LNCaP clone FGC (cell line): ENCODE measurements around the gene TP53RK.

Experiments
- DNase-seq: peaks from one replicate; pipeline ENCODE4 v3.0.0-alpha.2; 2011; ENCODE audit warnings: low read depth
- H3K4me3 ChIP-seq: 2 replicates; pipeline ENCODE4 v1.5.1; 2011; ENCODE audit warnings: mild to moderate bottlenecking, low read depth, low read length, control low read depth
- CTCF ChIP-seq: IDR thresholded peaks from 2 replicates; pipeline ENCODE4 v1.5.1; 2012; ENCODE audit warnings: mild to moderate bottlenecking; ENCODE audit not compliant: control insufficient read depth, insufficient read depth; ENCODE audit errors: extremely low read depth

Gene TP53RK

GRCh38 chr20:46706242-46706641 lies 17.0 kb upstream of the TP53RK start:
- TF ChIP-seq CTCF: no peak
- no peak for DNase-seq
- no peak overlapping the region for H3K4me3 ChIP-seq

- no peak overlapping the region for H3K4me3 ChIP-seq
- TF ChIP-seq CTCF: no peak
- DNase-seq: no peak
These were observed 16.1 kb upstream of the TP53RK start for GRCh38 chr20:46705378-46705729.

- no peak overlapping the region for H3K4me3 ChIP-seq
- no peak for DNase-seq
- no peak for TF ChIP-seq CTCF
These were observed 15.6 kb upstream of the TP53RK start for GRCh38 chr20:46704714-46705377.

GRCh38 chr20:46703435-46703834 lies 14.2 kb upstream of the TP53RK start:
- DNase-seq: no peak
- no peak for TF ChIP-seq CTCF
- no peak overlapping the region for H3K4me3 ChIP-seq

- H3K4me3 ChIP-seq: no peak overlapping the region
- TF ChIP-seq CTCF: no peak
- DNase-seq: no peak
These were observed 13.4 kb upstream of the TP53RK start for GRCh38 chr20:46702447-46703203.

- H3K4me3 ChIP-seq: no peak overlapping the region
- no peak for DNase-seq
- TF ChIP-seq CTCF: no peak
These were observed 12.7 kb upstream of the TP53RK start for GRCh38 chr20:46701986-46702385.
